NCI-H748 (cell line): ENCODE measurements around the gene KLHL17.

ENCODE experiments used
- DNase-seq: peaks from one replicate; lab custom pipeline; 2025; ENCODE audit not compliant: unreplicated experiment; lab: John Stamatoyannopoulos, UW

KLHL17 gene

GRCh38 chr1:950268-950667 lies 10.1 kb upstream of the KLHL17 start:
- DNase-seq, result no peak

GRCh38 chr1:950881-951280 lies 9.5 kb upstream of the KLHL17 start:
- no peak for DNase-seq

- no peak for DNase-seq
Measured at GRCh38 chr1:951364-951763, 9.0 kb upstream of the KLHL17 start.

- DNase-seq, result no peak
Measured at GRCh38 chr1:952201-952600, 8.2 kb upstream of the KLHL17 start.

- no peak for DNase-seq
Measured at GRCh38 chr1:952603-953002, 7.8 kb upstream of the KLHL17 start.

- DNase-seq, result no peak
Measured at GRCh38 chr1:953524-954320, 6.7 kb upstream of the KLHL17 start.

- no peak for DNase-seq
Measured at GRCh38 chr1:954927-955326, 5.5 kb upstream of the KLHL17 start.

- DNase-seq, result no peak
Measured at GRCh38 chr1:955474-955873, 4.9 kb upstream of the KLHL17 start.

GRCh38 chr1:956636-957035 lies 3.7 kb upstream of the KLHL17 start:
- DNase-seq, result no peak

GRCh38 chr1:958823-959730 lies 1.3 kb upstream of the KLHL17 start, which contains the start of gene NOC2L:
Gene NOC2L (minus strand): TSS chr1:959256. CDS start chr1:959240, 16 bp downstream.
- peak; percentile 80 for DNase-seq

- no peak for DNase-seq
Measured at GRCh38 chr1:959731-960362, 537 bp upstream of the KLHL17 start.

- DNase-seq, result no peak
Measured at GRCh38 chr1:961132-961669, 817 bp downstream of the KLHL17 start.

GRCh38 chr1:962381-963300 lies 2.3 kb downstream of the KLHL17 start:
- no peak for DNase-seq

GRCh38 chr1:963301-963651 lies 2.9 kb downstream of the KLHL17 start:
- DNase-seq, result no peak

GRCh38 chr1:963746-964525 lies 3.6 kb downstream of the KLHL17 start:
- no peak for DNase-seq

GRCh38 chr1:964691-965525 lies 4.5 kb downstream of the KLHL17 start:
- no peak for DNase-seq

GRCh38 chr1:965526-966134 lies 5.2 kb downstream of the KLHL17 start:
- DNase-seq, result no peak

- DNase-seq, result no peak
Measured at GRCh38 chr1:966135-966703, 5.8 kb downstream of the KLHL17 start, which contains the start of gene PLEKHN1. Gene PLEKHN1 (plus strand): TSS chr1:966482. CDS start chr1:966532, 50 bp downstream.
